ENCODE results near the gene EXOSC5. TPM values are rescaled to one million over a fixed set of nuclear protein-coding genes. Genes with fewer than 3 reads are reported as not detected.
A peak's percentile ranks its signal among the peaks of the same experiment; 100 is the strongest.

The EXOSC5 gene
- total and polyA plus RNA-seq, 9 of the 15 experiments (the other 6 are each of a cell fraction or from before 2014, with no cell fraction given): 10.9 to 75.5 (median 37.8) TPM

GRCh38 chr19:41415154-41415571 is 18.0 kb upstream of the EXOSC5 start:
- Histone ChIP-seq H3K36me3 (ENCODE audit: control insufficient read depth, insufficient read depth, low read length) (peaks cover 40% of the 10 kb centered on the region; the same call in 1 of the 3 replicates), H3K4me1 (replicated peaks in 1 of 2; ENCODE audit: control insufficient read depth in 2 of 2, insufficient read depth in 2 of 2, low read length in 2 of 2) (peaks cover 2 to 7% of the 10 kb centered on the region in 2 experiments; a peak in 3 of 5 replicates), H4K20me1 (replicated peaks; ENCODE audit: control insufficient read depth, insufficient read depth, low read length) (no peaks in the 10 kb centered on the region), H3K4me3 (no peak overlapping the region), H3K27me3 (ENCODE audit: control insufficient read depth in 2 of 2, insufficient read depth in 2 of 2, low read length in 2 of 2) (no peaks in the 10 kb centered on the region), H3K9ac (ENCODE audit: insufficient read depth in 1 of 2, low read depth in 2 of 2, low read length in 2 of 2) (peak overlapping the region in 1 of 2 experiments; percentile 64; a peak in 1 of 4 replicates), H2AFZ (ENCODE audit: low read depth, low read length) (no peak overlapping the region), H3K27ac (ENCODE audit: extremely low read depth, low read depth, low read length) (no peak overlapping the region), H3K4me2 (ENCODE audit: insufficient read depth, low read length) (no peak overlapping the region), H3K9me3 (replicated peaks; ENCODE audit: control insufficient read depth, insufficient read depth, low read depth, low read length) (no peaks in the 10 kb centered on the region), H3K79me2 (ENCODE audit: control insufficient read depth, insufficient read depth, low read length) (no peaks in the 10 kb centered on the region), H3K9me1 (ENCODE audit: control insufficient read depth, insufficient read depth, low read length) (no peaks in the 10 kb centered on the region)
- TF ChIP-seq, protein P1, sequence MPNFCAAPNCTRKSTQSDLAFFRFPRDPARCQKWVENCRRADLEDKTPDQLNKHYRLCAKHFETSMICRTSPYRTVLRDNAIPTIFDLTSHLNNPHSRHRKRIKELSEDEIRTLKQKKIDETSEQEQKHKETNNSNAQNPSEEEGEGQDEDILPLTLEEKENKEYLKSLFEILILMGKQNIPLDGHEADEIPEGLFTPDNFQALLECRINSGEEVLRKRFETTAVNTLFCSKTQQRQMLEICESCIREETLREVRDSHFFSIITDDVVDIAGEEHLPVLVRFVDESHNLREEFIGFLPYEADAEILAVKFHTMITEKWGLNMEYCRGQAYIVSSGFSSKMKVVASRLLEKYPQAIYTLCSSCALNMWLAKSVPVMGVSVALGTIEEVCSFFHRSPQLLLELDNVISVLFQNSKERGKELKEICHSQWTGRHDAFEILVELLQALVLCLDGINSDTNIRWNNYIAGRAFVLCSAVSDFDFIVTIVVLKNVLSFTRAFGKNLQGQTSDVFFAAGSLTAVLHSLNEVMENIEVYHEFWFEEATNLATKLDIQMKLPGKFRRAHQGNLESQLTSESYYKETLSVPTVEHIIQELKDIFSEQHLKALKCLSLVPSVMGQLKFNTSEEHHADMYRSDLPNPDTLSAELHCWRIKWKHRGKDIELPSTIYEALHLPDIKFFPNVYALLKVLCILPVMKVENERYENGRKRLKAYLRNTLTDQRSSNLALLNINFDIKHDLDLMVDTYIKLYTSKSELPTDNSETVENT (CRISPR knock-in tag; IDR thresholded peaks at IDR 0.05): no peak
- no peak for TF ChIP-seq ID3 (CRISPR knock-in tag; IDR thresholded peaks at IDR 0.05)
- TF ChIP-seq ID3 (tag; IDR thresholded peaks at IDR 0.05): no peak
- TF ChIP-seq SIN3A (IDR thresholded peaks at IDR 0.05; ENCODE audit: borderline replicate concordance in 2 of 2, control insufficient read depth in 1 of 2, low read depth in 2 of 2, low read length in 2 of 2): no peak
- no peak for TF ChIP-seq MYNN (IDR thresholded peaks at IDR 0.05)
- TF ChIP-seq MYNN (CRISPR knock-in tag; IDR thresholded peaks at IDR 0.05): no peak
- TF ChIP-seq TEAD2 (tag; IDR thresholded peaks at IDR 0.05): no peak
- TF ChIP-seq MCM3 (IDR thresholded peaks at IDR 0.05): no peak
- no peak for TF ChIP-seq ZNF140 (CRISPR knock-in tag; IDR thresholded peaks at IDR 0.05)
- no peak for TF ChIP-seq FOSL1 (tag; conservative IDR thresholded peaks at IDR 0.05)
- TF ChIP-seq POLR3G (IDR thresholded peaks at IDR 0.05; ENCODE audit: extremely low read depth, insufficient read length, insufficient replicate concordance): no peak
- TF ChIP-seq CBX1 (IDR thresholded peaks at IDR 0.05; ENCODE audit: low read depth): no peak
- no peak for TF ChIP-seq COPS2 (conservative IDR thresholded peaks at IDR 0.05)
- BruUV-seq (replicated peaks): no TSS peak
- intact Hi-C loops (cut with micrococcal nuclease) (no loop called here), in situ Hi-C loops (cut with MboI) (no loop called here)
- ATAC-seq (no peak), FAIRE-seq (no peak), DNase-seq (ENCODE audit: extremely low read depth in 1 of 4, low spot score in 3 of 4) (no peak)
- POLR2A ChIA-PET: no interaction called here
- CTCF ChIA-PET (ENCODE audit: low intra/inter-chr PET ratio): no interaction called here
- 85% methylated on average over 5 of the region's 9 CpGs for WGBS (ENCODE audit: insufficient coverage, low coverage, missing lambda C conversion rate)
